Fibroblast of skin of right quadriceps (primary cell): ENCODE measurements around the gene RASA3.
"Not testable (repeated sequence)": the region's sequence is repeated elsewhere in the genome, so short reads cannot be mapped to it uniquely, and the experiment has no call there.

Experiments
- DNase-seq: peaks from one replicate; pipeline ENCODE4 v3.0.0-alpha.2; 2013

RASA3 gene

GRCh38 chr13:114124431-114124830 lies 8.0 kb downstream of the RASA3 start:
- no peak for DNase-seq

- no peak for DNase-seq
Observed at GRCh38 chr13:114123876-114124275, 8.5 kb downstream of the RASA3 start.

- no peak for DNase-seq
Observed at GRCh38 chr13:114123448-114123847, 9.0 kb downstream of the RASA3 start.

GRCh38 chr13:114122591-114123211 lies 9.7 kb downstream of the RASA3 start:
- DNase-seq: no peak

GRCh38 chr13:114122127-114122511 lies 10.3 kb downstream of the RASA3 start:
- DNase-seq: no peak

GRCh38 chr13:114121496-114122126 lies 10.8 kb downstream of the RASA3 start:
- DNase-seq: no peak

- DNase-seq: no peak
Observed at GRCh38 chr13:114121031-114121430, 11.4 kb downstream of the RASA3 start.

- DNase-seq: no peak
Observed at GRCh38 chr13:114120591-114121011, 11.8 kb downstream of the RASA3 start.

GRCh38 chr13:114119196-114119595 lies 13.2 kb downstream of the RASA3 start:
- DNase-seq: peak; percentile 95

- peak; percentile 65 for DNase-seq
Observed at GRCh38 chr13:114118511-114119123, 13.8 kb downstream of the RASA3 start.

GRCh38 chr13:114118086-114118485 lies 14.3 kb downstream of the RASA3 start:
- no peak for DNase-seq

GRCh38 chr13:114117341-114117874 lies 15.0 kb downstream of the RASA3 start:
- not testable (repeated sequence) for DNase-seq

- DNase-seq: no peak
Observed at GRCh38 chr13:114116734-114117133, 15.7 kb downstream of the RASA3 start.

GRCh38 chr13:114115796-114116195 lies 16.6 kb downstream of the RASA3 start:
- DNase-seq: no peak

GRCh38 chr13:114115191-114115671 lies 17.2 kb downstream of the RASA3 start:
- peak; percentile 82 for DNase-seq

GRCh38 chr13:114114666-114115065 lies 17.8 kb downstream of the RASA3 start:
- not testable (repeated sequence) for DNase-seq

GRCh38 chr13:114114006-114114640 lies 18.3 kb downstream of the RASA3 start:
- DNase-seq: no peak

- DNase-seq: not testable (repeated sequence)
Observed at GRCh38 chr13:114113395-114113794, 19.0 kb downstream of the RASA3 start.

- no peak for DNase-seq
Observed at GRCh38 chr13:114112826-114113322, 19.5 kb downstream of the RASA3 start.

GRCh38 chr13:114112231-114112825 lies 20.1 kb downstream of the RASA3 start:
- DNase-seq: no peak

- peak; percentile 71 for DNase-seq
Observed at GRCh38 chr13:114111577-114111976, 20.8 kb downstream of the RASA3 start.

GRCh38 chr13:114110830-114111189 lies 21.6 kb downstream of the RASA3 start:
- not testable (repeated sequence) for DNase-seq
